GM12878 (cell line): Measurements from ENCODE around the gene ACTMAP. TPM values are rescaled to one million over a fixed set of nuclear protein-coding genes. Genes with fewer than 3 reads are reported as not detected.

Experiments
- ATAC-seq: fragments of 200-7000 bp; cut with Tn5 transposase; 3 replicates; pipeline ENCODE4 v1.9.1; 2020; ENCODE audit warnings: mild to moderate bottlenecking, moderate library complexity
- BruUV-seq: library from RNA; stranded (reverse); fragments of 400-500 nt; replicated peaks from 2 replicates; lab custom pipeline; 2021; lab: Mats Ljungman, UMichigan
- CTCF ChIA-PET: fragments of 300-600 bp; sonication (Branson Sonifier 250); formaldehyde crosslinking; extraction: SDS; loops from one replicate; lab custom pipeline; 2021; ENCODE audit warnings: inconsistent platforms; lab: Yijun Ruan, JAX
- POLR2A ChIA-PET: fragments of 350-600 bp; formaldehyde crosslinking; extraction: SDS; loops from one replicate; lab custom pipeline; 2021; ENCODE audit warnings: inconsistent platforms; lab: Charles Lee
- RAD21 ChIA-PET: fragments of 300-600 bp; sonication (Branson Sonifier 250); formaldehyde crosslinking; loops from one replicate; lab custom pipeline; 2023; ENCODE audit warnings: antibody characterized with exemption; ENCODE audit not compliant: unreplicated experiment; lab: Charles Lee
- SMC1A ChIA-PET: fragments of 300-600 bp; sonication (Branson Sonifier 250); formaldehyde crosslinking; loops from one replicate; lab custom pipeline; 2023; ENCODE audit not compliant: unreplicated experiment, uncharacterized antibody; lab: Charles Lee
- DNase-seq: peaks from one replicate; pipeline ENCODE4 v3.0.0-alpha.2; 2011; ENCODE audit warnings: low read depth, low spot score
- FAIRE-seq: peaks from 3 replicates; lab custom pipeline; 2011; peaks lifted over from hg19 to GRCh38; lab: Jason Lieb, UNC
- H2AFZ ChIP-seq: 2 replicates; pipeline ENCODE4 v1.6.0; 2011; ENCODE audit warnings: low read depth, low read length, control low read depth; ENCODE audit not compliant: control insufficient read depth
- H3K27ac ChIP-seq: 2 replicates; pipeline ENCODE4 v1.5.1; 2011; ENCODE audit warnings: control low read depth; ENCODE audit not compliant: control insufficient read depth, insufficient read depth
- H3K27me3 ChIP-seq, 2 experiments: replicated peaks in 1 of 2; 2 replicates each; pipeline versions ENCODE4 v1.6.0 to v1.6.1; 2011; ENCODE audit warnings: low read length in 1 of 2; ENCODE audit not compliant: control insufficient read depth in 2 of 2, insufficient read depth in 2 of 2
- H3K36me3 ChIP-seq, 2 experiments: 2 replicates each; pipeline ENCODE4 v1.5.1; 2011; ENCODE audit warnings: low read length in 1 of 2; ENCODE audit not compliant: control insufficient read depth in 2 of 2, insufficient read depth in 2 of 2
- H3K4me1 ChIP-seq: 2 replicates; pipeline ENCODE4 v1.6.1; 2011; ENCODE audit warnings: mild to moderate bottlenecking, low read length, moderate library complexity, mixed read lengths; ENCODE audit not compliant: control insufficient read depth, insufficient read depth
- H3K4me2 ChIP-seq: 2 replicates; pipeline ENCODE4 v1.6.0; 2011; ENCODE audit warnings: control low read depth; ENCODE audit not compliant: control insufficient read depth, insufficient read depth
- H3K4me3 ChIP-seq: fragments of 200-600 bp; sonication (generic); 2 replicates; pipeline ENCODE4 v1.5.1; 2016
- H3K79me2 ChIP-seq: 2 replicates; pipeline ENCODE4 v1.6.0; 2011; ENCODE audit warnings: low read length; ENCODE audit not compliant: control insufficient read depth, insufficient read depth
- H3K9ac ChIP-seq: 2 replicates; pipeline ENCODE4 v1.8.0; 2011; ENCODE audit warnings: low read length, control low read depth, mixed read lengths; ENCODE audit not compliant: control insufficient read depth, insufficient read depth
- H3K9me3 ChIP-seq: replicated peaks from 3 replicates; pipeline ENCODE4 v1.5.1; 2011; ENCODE audit warnings: mild to moderate bottlenecking, low read length; ENCODE audit not compliant: control insufficient read depth, insufficient read depth
- H4K20me1 ChIP-seq: 2 replicates; pipeline ENCODE4 v1.6.0; 2011; ENCODE audit not compliant: control insufficient read depth, insufficient read depth
- BHLHE40 ChIP-seq, 2 experiments: fragments of 450-650 bp in 1 of 2; IDR thresholded peaks; 2 replicates each; pipeline ENCODE4 v1.6.1; 2011 to 2017; ENCODE audit warnings: low read depth in 2 of 2, borderline replicate concordance in 1 of 2, improper control_type of control experiment in 1 of 2, low read length in 1 of 2, mild to moderate bottlenecking in 1 of 2
- EGR1 ChIP-seq, 2 experiments: IDR thresholded peaks; 1 replicate in 1 of 2; 2 replicates in 1 of 2; pipeline ENCODE4 v1.6.1; 2011 to 2012; ENCODE audit warnings: low read depth in 2 of 2, low read length in 2 of 2, borderline replicate concordance in 1 of 2, mild to moderate bottlenecking in 1 of 2, moderate library complexity in 1 of 2
- ESRRA ChIP-seq: IDR thresholded peaks from 2 replicates; pipeline ENCODE4 v1.6.1; 2012; ENCODE audit warnings: mild to moderate bottlenecking, low read length, improper control_type of control experiment
- FOS ChIP-seq: IDR thresholded peaks from 3 replicates; pipeline ENCODE4 v1.6.1; 2011; ENCODE audit warnings: borderline replicate concordance; ENCODE audit not compliant: insufficient read length; ENCODE audit errors: extremely low read depth
- HDAC6 ChIP-seq: fragments of 200-600 bp; sonication (generic); IDR thresholded peaks from one replicate; pipeline ENCODE4 v1.8.0; 2017; ENCODE audit warnings: antibody characterized with exemption; ENCODE audit not compliant: unreplicated experiment
- MTA3 ChIP-seq: IDR thresholded peaks from 2 replicates; pipeline ENCODE4 v1.6.1; 2012; ENCODE audit warnings: low read length, inconsistent platforms, borderline replicate concordance
- MYB ChIP-seq: fragments of 150-350 bp; IDR thresholded peaks from 2 replicates; pipeline ENCODE4 v1.6.1; 2014; ENCODE audit warnings: mild to moderate bottlenecking, low read depth, low read length, borderline replicate concordance
- MYC ChIP-seq: IDR thresholded peaks from 2 replicates; pipeline ENCODE4 v1.6.1; 2011; ENCODE audit warnings: mild to moderate bottlenecking, low read length, moderate library complexity, inconsistent platforms; ENCODE audit not compliant: insufficient read depth, insufficient replicate concordance, insufficient read length, severe bottlenecking
- NFYB ChIP-seq: IDR thresholded peaks from 2 replicates; pipeline ENCODE4 v1.6.1; 2011; ENCODE audit warnings: low read depth, mild to moderate bottlenecking, low read length, improper control_type of control experiment, moderate library complexity; ENCODE audit not compliant: insufficient read depth
- NR2F1 ChIP-seq: fragments of 450-650 bp; conservative IDR thresholded peaks from 2 replicates; pipeline ENCODE4 v1.6.1; 2017; ENCODE audit warnings: mild to moderate bottlenecking
- PAX5 ChIP-seq: IDR thresholded peaks from 2 replicates; pipeline ENCODE4 v1.6.1; 2011; ENCODE audit warnings: low read depth, low read length, borderline replicate concordance
- PAX8 ChIP-seq: fragments of 450-650 bp; IDR thresholded peaks from 2 replicates; pipeline ENCODE4 v1.6.1; 2017; ENCODE audit warnings: mild to moderate bottlenecking, moderate library complexity
- RB1 ChIP-seq: fragments of 450-650 bp; formaldehyde crosslinking; IDR thresholded peaks from 2 replicates; pipeline ENCODE4 v1.6.1; 2017; ENCODE audit warnings: mild to moderate bottlenecking, borderline replicate concordance
- RCOR1 ChIP-seq: conservative IDR thresholded peaks from 2 replicates; pipeline ENCODE4 v1.6.1; 2012; ENCODE audit warnings: low read depth, low read length, improper control_type of control experiment
- TARDBP ChIP-seq: IDR thresholded peaks from 2 replicates; pipeline ENCODE4 v1.6.1; 2016; ENCODE audit warnings: borderline replicate concordance
- TCF7 ChIP-seq: IDR thresholded peaks from 2 replicates; pipeline ENCODE4 v1.6.1; 2014; ENCODE audit warnings: antibody characterized with exemption, borderline replicate concordance
- YBX1 ChIP-seq: fragments of 450-650 bp; IDR thresholded peaks from 2 replicates; pipeline ENCODE4 v1.6.1; 2016; ENCODE audit warnings: antibody characterized with exemption
- ZZZ3 ChIP-seq: IDR thresholded peaks from 2 replicates; pipeline ENCODE4 v1.6.1; 2011; ENCODE audit warnings: low read depth; ENCODE audit not compliant: control insufficient read depth, insufficient read length
- WGBS: methylation state at CpG from one replicate; pipeline ENCODE4 v1.1.6; 2016; ENCODE audit warnings: low lambda C conversion rate; ENCODE audit not compliant: insufficient replicate concordance, insufficient coverage; ENCODE audit errors: missing lambda C conversion rate; 5-methylcytosine and 5-hydroxymethylcytosine counted together
- in situ Hi-C: fragments of 300-500 bp; cut with MboI; formaldehyde crosslinking; loops from 9 replicates; pipeline ENCODE4 v1.14.3; 2018; ENCODE audit warnings: mixed read lengths
- intact Hi-C: fragments of 100-400 bp; cut with micrococcal nuclease; formaldehyde crosslinking; loops from one replicate; pipeline ENCODE4 v1.14.2; 2022; ENCODE audit not compliant: unreplicated experiment
- polyA plus RNA-seq, 11 experiments: library from polyadenylated mRNA; depleted of rRNA in 4 of 11; unstranded in 6 of 11; stranded (reverse) in 5 of 11; fragments of >200 nt; fragmentation: Nextera tagmentation in 4 of 11; fragmentation: Illumina TruSeq in 1 of 11; extraction: Ambion mirVana in 4 of 11; extraction: Trizol in 1 of 11; gene quantifications; 1 replicate in 1 of 11; 2 replicates in 10 of 11; pipeline versions ENCODE4 v1.2.1 to v1.2.3, GENCODE V29; 2011 to 2016; ENCODE audit warnings: inconsistent platforms in 2 of 11, missing spikeins in 2 of 11, low read depth in 1 of 11
- total RNA-seq, 4 experiments: library from RNA; depleted of rRNA in 3 of 4; stranded (reverse); fragments of >200 nt in 3 of 4; fragmentation: Illumina TruSeq in 1 of 4; extraction: Trizol in 1 of 4; gene quantifications; 2 replicates each; pipeline versions ENCODE4 v1.2.1 to v1.2.3, GENCODE V29; 2013 to 2021
- TF ChIP-seq, protein P1 (sequence below): IDR thresholded peaks from 2 replicates; pipeline ENCODE4 v1.6.1; 2012; ENCODE audit warnings: low read depth, low read length, improper control_type of control experiment
- TF ChIP-seq, protein P2 (sequence below): fragments of 450-650 bp; IDR thresholded peaks from 2 replicates; pipeline ENCODE4 v1.6.1; 2017; ENCODE audit warnings: mild to moderate bottlenecking
- TF ChIP-seq, protein P3 (sequence below): IDR thresholded peaks from 2 replicates; pipeline ENCODE4 v1.6.1; 2012; ENCODE audit warnings: low read length, inconsistent platforms

Gene ACTMAP
- total and polyA plus RNA-seq, 10 of the 15 experiments (the other 5 are each of a cell fraction or from before 2014, with no cell fraction given) = 3.0 to 26.2 (median 11.1) TPM

DNA sequence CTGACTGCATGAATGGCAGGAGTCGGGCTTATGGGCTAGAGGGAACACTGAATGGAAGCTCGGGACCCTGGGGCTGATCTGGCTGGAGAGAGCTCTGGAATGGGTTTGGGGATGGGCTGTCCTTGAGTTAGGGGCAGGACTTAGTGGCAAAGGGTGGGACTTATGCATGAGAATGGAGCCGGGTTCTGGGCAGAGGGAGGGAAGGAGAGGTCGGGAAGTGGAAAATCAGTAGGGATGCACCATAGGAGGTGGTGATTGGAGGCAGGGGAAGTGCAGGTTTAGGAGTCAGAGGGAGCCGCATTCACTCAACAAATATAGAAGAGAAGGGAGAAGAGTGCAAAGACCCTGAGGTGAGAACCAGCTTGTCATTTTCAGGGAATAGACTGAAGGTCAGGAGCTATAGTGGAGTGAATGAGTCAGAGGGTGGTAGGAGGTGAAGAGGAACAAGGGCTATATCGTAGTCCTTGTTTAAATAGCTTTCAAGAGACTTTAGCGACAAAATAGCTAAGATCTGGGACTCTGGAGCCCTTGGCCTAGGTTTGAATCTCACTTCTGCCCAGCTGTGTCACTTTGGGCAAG, 28.5 kb upstream of the ACTMAP start:
- H3K27me3 ChIP-seq = no peaks in the 10 kb centered on the region
- intact Hi-C loops (loop anchor here (1.0 kb wide), 1 partner anchor 62 kb away; the partner anchor contains the start of gene COQ8B), in situ Hi-C loops (no loop called here)
- peak overlapping the region; percentile 41 for H3K4me2 ChIP-seq
- peak overlapping the region; percentile 96 for H3K9ac ChIP-seq
- H3K9me3 ChIP-seq = no peaks in the 10 kb centered on the region
- SMC1A ChIA-PET = interaction anchor here (0.8 to 11.2 kb wide), 15 partner anchors 10 to 115 kb away, joined by 3 to 256 read pairs (median 7); partner anchors contain the start of genes ACTMAP, EGLN2, NUMBL and SNRPA
- 3% methylated on average over 7 of the region's 7 CpGs for WGBS
- peaks cover 39% of the 10 kb centered on the region for H3K4me1 ChIP-seq
- DNase-seq (no peak), ATAC-seq (no peak), FAIRE-seq (no peak)
- peak overlapping the region; percentile 88 for H2AFZ ChIP-seq
- H4K20me1 ChIP-seq = no peaks in the 10 kb centered on the region
- BruUV-seq = no TSS peak
- CTCF ChIA-PET = interaction anchor here (1.3 to 4.6 kb wide), 8 partner anchors 8 to 1105 kb away, joined by 4 to 72 read pairs (median 16); partner anchors contain the start of genes ACTMAP, COQ8B, EGLN2 and ITPKC
- no peaks in the 10 kb centered on the region for H3K36me3 ChIP-seq
- H3K27ac ChIP-seq = peak overlapping the region; percentile 100
- H3K4me3 ChIP-seq = peak overlapping the region; percentile 65
- peaks cover 11% of the 10 kb centered on the region for H3K79me2 ChIP-seq
- POLR2A ChIA-PET = interaction anchor here (0.6 to 8.1 kb wide), 26 partner anchors 8 to 1464 kb away, joined by 3 to 331 read pairs (median 8); partner anchors contain the start of genes ACTMAP, COQ8B, EGLN2 and HNRNPUL1
- RAD21 ChIA-PET = interaction anchor here (0.9 to 7.6 kb wide), 12 partner anchors 19 to 336 kb away, joined by 3 to 291 read pairs (median 16); partner anchors contain the start of genes ACTMAP, COQ8B, EGLN2 and ITPKC
- TF ChIP-seq ZZZ3 (no peak), BHLHE40 (IDR thresholded peaks at IDR 0.05; ENCODE audit: borderline replicate concordance in 1 of 2, low read depth in 2 of 2, low read length in 1 of 2) (no peak), TCF7 (no peak), YBX1 (0 out of 2 replicates have a peak, but pooled peaks have one; percentile 40), MYC (no peak), MTA3 (no peak), FOS (no peak), HDAC6 (no peak), TARDBP (no peak), PAX5 (no peak), EGR1 (IDR thresholded peaks at IDR 0.05; ENCODE audit: borderline replicate concordance in 1 of 2, low read depth in 2 of 2, low read length in 2 of 2) (no peak), PAX8 (no peak), NFYB (no peak), RB1 (no peak), MYB (no peak), ESRRA (no peak), NR2F1 (no peak), RCOR1 (0 out of 2 replicates have a peak, but pooled peaks have one; percentile 26)
- TF ChIP-seq, protein P1, sequence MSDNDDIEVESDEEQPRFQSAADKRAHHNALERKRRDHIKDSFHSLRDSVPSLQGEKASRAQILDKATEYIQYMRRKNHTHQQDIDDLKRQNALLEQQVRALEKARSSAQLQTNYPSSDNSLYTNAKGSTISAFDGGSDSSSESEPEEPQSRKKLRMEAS = no peak
- TF ChIP-seq, protein P2, sequence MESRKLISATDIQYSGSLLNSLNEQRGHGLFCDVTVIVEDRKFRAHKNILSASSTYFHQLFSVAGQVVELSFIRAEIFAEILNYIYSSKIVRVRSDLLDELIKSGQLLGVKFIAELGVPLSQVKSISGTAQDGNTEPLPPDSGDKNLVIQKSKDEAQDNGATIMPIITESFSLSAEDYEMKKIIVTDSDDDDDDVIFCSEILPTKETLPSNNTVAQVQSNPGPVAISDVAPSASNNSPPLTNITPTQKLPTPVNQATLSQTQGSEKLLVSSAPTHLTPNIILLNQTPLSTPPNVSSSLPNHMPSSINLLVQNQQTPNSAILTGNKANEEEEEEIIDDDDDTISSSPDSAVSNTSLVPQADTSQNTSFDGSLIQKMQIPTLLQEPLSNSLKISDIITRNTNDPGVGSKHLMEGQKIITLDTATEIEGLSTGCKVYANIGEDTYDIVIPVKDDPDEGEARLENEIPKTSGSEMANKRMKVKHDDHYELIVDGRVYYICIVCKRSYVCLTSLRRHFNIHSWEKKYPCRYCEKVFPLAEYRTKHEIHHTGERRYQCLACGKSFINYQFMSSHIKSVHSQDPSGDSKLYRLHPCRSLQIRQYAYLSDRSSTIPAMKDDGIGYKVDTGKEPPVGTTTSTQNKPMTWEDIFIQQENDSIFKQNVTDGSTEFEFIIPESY = no peak
- TF ChIP-seq, protein P3, sequence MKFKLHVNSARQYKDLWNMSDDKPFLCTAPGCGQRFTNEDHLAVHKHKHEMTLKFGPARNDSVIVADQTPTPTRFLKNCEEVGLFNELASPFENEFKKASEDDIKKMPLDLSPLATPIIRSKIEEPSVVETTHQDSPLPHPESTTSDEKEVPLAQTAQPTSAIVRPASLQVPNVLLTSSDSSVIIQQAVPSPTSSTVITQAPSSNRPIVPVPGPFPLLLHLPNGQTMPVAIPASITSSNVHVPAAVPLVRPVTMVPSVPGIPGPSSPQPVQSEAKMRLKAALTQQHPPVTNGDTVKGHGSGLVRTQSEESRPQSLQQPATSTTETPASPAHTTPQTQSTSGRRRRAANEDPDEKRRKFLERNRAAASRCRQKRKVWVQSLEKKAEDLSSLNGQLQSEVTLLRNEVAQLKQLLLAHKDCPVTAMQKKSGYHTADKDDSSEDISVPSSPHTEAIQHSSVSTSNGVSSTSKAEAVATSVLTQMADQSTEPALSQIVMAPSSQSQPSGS = no peak
